Measurements from ENCODE around the gene KRTAP1-5.
"Not testable (repeated sequence)": the region's sequence is repeated elsewhere in the genome, so short reads cannot be mapped to it uniquely, and the experiment has no call there.

KRTAP1-5 gene

DNA sequence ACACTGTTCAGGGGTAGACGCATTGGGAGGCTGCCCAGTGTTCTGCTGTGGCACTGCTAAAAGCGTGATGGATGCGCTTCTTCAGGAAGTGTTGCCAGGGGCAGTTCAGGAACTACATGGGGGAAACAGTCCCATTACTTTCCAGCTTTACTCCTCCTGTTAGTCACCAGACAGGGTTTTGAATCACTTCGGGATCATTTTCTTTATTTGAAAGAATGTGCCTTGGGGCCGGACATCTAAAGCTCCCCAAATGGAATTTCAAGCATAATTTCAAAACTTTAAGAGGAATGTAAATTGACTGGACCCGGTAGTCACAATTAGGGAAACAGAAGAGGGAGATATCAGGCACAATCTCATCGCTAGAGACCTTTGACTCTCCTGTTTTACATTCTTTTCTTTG lies 21.4 kb upstream of the KRTAP1-5 start:
- peak; percentile 53; the same call in 2 of the 3 replicates for ATAC-seq (ENCODE audit: low read depth)
- Histone ChIP-seq H3K4me3 (ENCODE audit: severe bottlenecking) (no peak overlapping the region), H3K27me3 (ENCODE audit: insufficient read depth, poor library complexity, severe bottlenecking) (no peaks in the 10 kb centered on the region), H3K27ac (ENCODE audit: poor library complexity, severe bottlenecking) (peak overlapping the region; percentile 55), H3K36me3 (ENCODE audit: low read depth) (no peaks in the 10 kb centered on the region), H3K4me1 (ENCODE audit: insufficient read depth, poor library complexity, severe bottlenecking) (peaks cover 15% of the 10 kb centered on the region), H3K9me3 (ENCODE audit: severe bottlenecking) (peaks cover 2% of the 10 kb centered on the region)
- DNase-seq (ENCODE audit: low spot score): no peak
- TF ChIP-seq, protein P1, sequence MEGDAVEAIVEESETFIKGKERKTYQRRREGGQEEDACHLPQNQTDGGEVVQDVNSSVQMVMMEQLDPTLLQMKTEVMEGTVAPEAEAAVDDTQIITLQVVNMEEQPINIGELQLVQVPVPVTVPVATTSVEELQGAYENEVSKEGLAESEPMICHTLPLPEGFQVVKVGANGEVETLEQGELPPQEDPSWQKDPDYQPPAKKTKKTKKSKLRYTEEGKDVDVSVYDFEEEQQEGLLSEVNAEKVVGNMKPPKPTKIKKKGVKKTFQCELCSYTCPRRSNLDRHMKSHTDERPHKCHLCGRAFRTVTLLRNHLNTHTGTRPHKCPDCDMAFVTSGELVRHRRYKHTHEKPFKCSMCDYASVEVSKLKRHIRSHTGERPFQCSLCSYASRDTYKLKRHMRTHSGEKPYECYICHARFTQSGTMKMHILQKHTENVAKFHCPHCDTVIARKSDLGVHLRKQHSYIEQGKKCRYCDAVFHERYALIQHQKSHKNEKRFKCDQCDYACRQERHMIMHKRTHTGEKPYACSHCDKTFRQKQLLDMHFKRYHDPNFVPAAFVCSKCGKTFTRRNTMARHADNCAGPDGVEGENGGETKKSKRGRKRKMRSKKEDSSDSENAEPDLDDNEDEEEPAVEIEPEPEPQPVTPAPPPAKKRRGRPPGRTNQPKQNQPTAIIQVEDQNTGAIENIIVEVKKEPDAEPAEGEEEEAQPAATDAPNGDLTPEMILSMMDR (IDR thresholded peaks at IDR 0.05; ENCODE audit: poor library complexity, severe bottlenecking): no peak

DNA sequence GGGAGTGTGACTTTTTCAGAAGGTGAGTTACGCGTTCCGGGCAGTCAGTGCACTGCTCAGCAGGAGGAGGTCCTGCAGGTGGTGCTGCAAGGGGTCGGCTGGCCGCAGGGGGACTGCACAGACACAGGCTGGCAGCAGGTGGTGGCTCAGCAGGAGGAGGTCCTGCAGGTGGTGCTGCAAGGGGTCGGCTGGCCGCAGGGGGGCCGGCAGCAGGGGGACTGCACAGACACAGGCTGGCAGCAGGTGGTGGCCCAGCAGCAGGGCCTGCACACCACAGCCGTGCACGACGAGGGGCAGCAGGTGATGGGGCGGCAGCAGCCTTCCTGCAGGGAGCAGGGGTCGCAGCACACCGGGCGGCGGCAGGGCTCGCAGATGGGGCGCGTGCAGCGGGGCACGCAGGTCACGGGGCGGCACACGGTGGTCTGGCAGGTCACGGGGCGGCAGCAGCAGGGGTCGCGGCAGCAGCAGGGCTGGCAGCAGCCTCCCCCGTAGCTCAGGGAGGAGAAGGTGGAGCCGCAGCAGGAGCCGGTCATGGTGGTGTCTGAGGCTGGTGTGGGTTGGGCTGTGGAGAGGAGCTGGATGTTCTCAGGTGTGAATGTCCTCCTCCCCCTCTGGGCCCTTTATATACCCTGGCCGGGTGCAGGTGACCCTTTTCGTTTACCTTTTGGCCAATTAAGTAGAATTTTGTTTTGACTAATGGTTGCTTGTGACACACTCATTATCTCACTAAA lies 19.9 kb upstream of the KRTAP1-5 start, which contains the start of gene KRTAP2-1:
KRTAP2-1 (minus strand) TSS at position 582 of the 731 bp plus-strand sequence; CDS start at position 533, 49 bp downstream.
- not testable (repeated sequence) for DNase-seq (ENCODE audit: low spot score); H3K4me3 ChIP-seq (ENCODE audit: severe bottlenecking); H3K9me3 ChIP-seq (ENCODE audit: severe bottlenecking); ATAC-seq (ENCODE audit: low read depth); H3K36me3 ChIP-seq (ENCODE audit: low read depth); H3K27me3 ChIP-seq (ENCODE audit: insufficient read depth, poor library complexity, severe bottlenecking)
- peak within 1 kb of the TSS; percentile 55 for H3K27ac ChIP-seq (ENCODE audit: poor library complexity, severe bottlenecking)
- peaks cover 15% of the 10 kb centered on the region for H3K4me1 ChIP-seq (ENCODE audit: insufficient read depth, poor library complexity, severe bottlenecking)

DNA sequence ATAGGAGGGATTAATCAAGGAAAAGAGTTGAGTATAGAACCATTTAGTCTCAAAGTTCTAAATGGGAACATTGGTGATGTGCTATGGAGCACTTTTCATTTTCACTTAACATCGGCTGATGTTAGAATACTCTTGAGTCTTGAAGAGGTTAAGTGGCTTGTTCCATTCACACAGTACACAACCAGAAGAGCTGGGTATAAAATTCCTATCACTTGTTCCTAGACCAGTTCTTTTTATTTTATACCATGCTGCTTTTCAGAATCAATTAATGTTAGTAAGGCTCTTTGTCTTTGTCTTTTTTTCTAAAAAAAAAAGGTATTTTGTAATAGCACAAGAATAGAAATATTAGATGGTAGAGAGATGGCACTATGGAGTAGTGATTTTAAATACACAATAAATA lies 15.9 kb upstream of the KRTAP1-5 start:
- ATAC-seq (ENCODE audit: low read depth): no peak
- no peak overlapping the region for H3K27ac ChIP-seq (ENCODE audit: poor library complexity, severe bottlenecking)
- no peak for DNase-seq (ENCODE audit: low spot score)
- no peaks in the 10 kb centered on the region for H3K27me3 ChIP-seq (ENCODE audit: insufficient read depth, poor library complexity, severe bottlenecking)
- H3K4me3 ChIP-seq (ENCODE audit: severe bottlenecking): no peak overlapping the region
- peaks cover 3% of the 10 kb centered on the region for H3K4me1 ChIP-seq (ENCODE audit: insufficient read depth, poor library complexity, severe bottlenecking)
- TF ChIP-seq, protein P1 (IDR thresholded peaks at IDR 0.05; ENCODE audit: poor library complexity, severe bottlenecking): no peak
- no peaks in the 10 kb centered on the region for H3K9me3 ChIP-seq (ENCODE audit: severe bottlenecking)
- no peaks in the 10 kb centered on the region for H3K36me3 ChIP-seq (ENCODE audit: low read depth)

DNA sequence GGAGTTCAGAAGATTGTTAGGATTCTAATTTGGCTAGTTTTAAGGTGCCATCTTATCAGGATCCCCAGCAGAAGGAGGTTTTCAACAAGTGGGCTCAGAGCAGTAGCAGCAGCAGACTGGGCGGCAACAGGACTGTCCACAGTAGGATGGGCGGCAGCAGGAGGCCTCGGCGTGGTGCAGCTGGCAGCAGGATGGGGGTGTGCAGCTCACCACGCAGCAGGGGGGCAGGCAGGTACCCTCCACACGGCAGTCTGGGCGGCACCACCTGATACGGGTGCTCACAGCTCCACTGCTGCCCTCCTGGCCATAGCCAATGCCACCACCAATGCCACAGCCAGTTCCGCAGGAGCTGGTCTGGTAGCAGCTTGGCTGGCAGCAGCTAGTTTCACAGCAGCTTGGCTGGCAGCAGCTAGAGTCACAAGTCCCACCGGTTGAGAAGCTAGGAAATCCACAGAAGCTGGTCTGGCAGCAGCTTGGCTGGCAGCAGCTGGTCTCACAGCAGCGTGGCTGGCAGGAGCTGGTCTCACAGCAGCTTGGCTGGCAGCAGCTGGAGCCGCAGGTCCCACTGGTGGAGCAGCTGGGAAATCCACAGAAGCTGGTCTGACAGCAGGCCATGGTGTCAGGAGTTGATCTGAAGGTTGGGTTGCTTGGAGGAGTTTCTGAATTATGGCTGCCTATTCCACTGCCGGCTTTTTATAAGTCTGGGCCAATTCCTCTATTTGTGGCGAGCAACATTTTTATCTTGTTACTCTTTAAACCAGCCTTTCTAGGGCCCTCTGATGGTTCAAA lies 14.0 kb upstream of the KRTAP1-5 start, which contains the start of gene KRTAP1-1:
KRTAP1-1 (minus strand) TSS at position 668 of the 789 bp plus-strand sequence; CDS start at position 615, 53 bp downstream.
- not testable (repeated sequence) for H3K27ac ChIP-seq (ENCODE audit: poor library complexity, severe bottlenecking); H3K4me1 ChIP-seq (ENCODE audit: insufficient read depth, poor library complexity, severe bottlenecking); H3K4me3 ChIP-seq (ENCODE audit: severe bottlenecking); ATAC-seq (ENCODE audit: low read depth); H3K36me3 ChIP-seq (ENCODE audit: low read depth); DNase-seq (ENCODE audit: low spot score); H3K9me3 ChIP-seq (ENCODE audit: severe bottlenecking); H3K27me3 ChIP-seq (ENCODE audit: insufficient read depth, poor library complexity, severe bottlenecking)

DNA sequence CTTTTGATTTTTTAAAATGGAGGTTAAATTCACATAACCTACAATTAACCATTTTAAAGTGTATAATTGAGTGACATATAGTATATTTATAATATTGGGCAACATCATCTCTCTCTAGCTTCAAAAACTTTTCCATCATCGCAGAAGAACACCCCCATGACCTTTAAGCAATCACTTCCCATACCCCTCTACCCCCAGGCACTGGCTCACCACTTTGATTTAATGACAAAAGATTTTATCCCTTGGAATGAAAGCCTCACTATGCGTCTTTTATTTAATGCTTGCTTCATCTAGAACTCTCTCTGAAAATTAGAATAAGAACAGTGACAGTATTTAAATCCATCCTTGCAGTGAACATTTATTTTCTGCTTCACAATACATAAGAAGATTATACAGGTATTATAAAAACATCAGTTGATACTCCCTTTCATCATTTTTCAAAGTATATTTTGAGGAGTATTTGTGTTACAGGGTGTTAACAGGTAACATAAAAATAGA lies 10.9 kb upstream of the KRTAP1-5 start:
- Histone ChIP-seq H3K27me3 (ENCODE audit: insufficient read depth, poor library complexity, severe bottlenecking) (no peaks in the 10 kb centered on the region), H3K36me3 (ENCODE audit: low read depth) (no peaks in the 10 kb centered on the region), H3K4me1 (ENCODE audit: insufficient read depth, poor library complexity, severe bottlenecking) (no peaks in the 10 kb centered on the region), H3K4me3 (ENCODE audit: severe bottlenecking) (no peak overlapping the region), H3K27ac (ENCODE audit: poor library complexity, severe bottlenecking) (no peak overlapping the region), H3K9me3 (ENCODE audit: severe bottlenecking) (no peaks in the 10 kb centered on the region)
- DNase-seq (ENCODE audit: low spot score): no peak
- TF ChIP-seq, protein P1 (IDR thresholded peaks at IDR 0.05; ENCODE audit: poor library complexity, severe bottlenecking): no peak
- ATAC-seq (ENCODE audit: low read depth): no peak

DNA sequence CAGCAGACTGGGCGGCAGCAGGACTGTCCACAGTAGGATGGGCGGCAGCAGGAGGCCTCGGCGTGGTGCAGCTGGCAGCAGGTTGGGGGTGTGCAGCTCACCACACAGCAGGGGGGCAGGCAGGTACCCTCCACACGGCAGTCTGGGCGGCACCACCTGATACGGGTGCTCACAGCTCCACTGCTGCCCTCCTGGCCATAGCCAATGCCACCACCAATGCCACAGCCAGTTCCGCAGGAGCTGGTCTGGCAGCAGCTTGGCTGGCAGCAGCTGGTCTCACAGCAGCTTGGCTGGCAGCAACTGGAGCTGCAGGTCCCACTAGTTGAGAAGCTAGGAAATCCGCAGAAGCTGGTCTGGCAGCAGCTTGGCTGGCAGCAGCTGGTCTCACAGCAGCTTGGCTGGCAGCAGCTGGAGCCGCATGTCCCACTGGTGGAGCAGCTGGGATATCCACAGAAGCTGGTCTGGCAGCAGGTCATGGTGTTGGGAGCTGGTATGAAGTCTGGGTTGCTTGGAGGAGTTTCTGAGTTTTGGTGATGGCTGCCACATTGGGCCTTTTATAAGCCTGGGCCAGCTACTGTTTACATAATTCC lies 7.4 kb upstream of the KRTAP1-5 start, which contains the start of gene KRTAP1-3:
KRTAP1-3 (minus strand) TSS at position 529 of the 590 bp plus-strand sequence; CDS start at position 476, 53 bp downstream.
- ATAC-seq (ENCODE audit: low read depth); H3K9me3 ChIP-seq (ENCODE audit: severe bottlenecking); DNase-seq (ENCODE audit: low spot score); H3K4me3 ChIP-seq (ENCODE audit: severe bottlenecking); H3K27ac ChIP-seq (ENCODE audit: poor library complexity, severe bottlenecking); H3K4me1 ChIP-seq (ENCODE audit: insufficient read depth, poor library complexity, severe bottlenecking); H3K27me3 ChIP-seq (ENCODE audit: insufficient read depth, poor library complexity, severe bottlenecking); H3K36me3 ChIP-seq (ENCODE audit: low read depth): not testable (repeated sequence)
